Activated T-cell treated with anti-CD3 and anti-CD28 coated beads, Interleukin-2, amount 50 U/mL, for 1 hour (primary cell): ENCODE data around the gene NR3C2.
"Not testable (repeated sequence)": the region's sequence is repeated elsewhere in the genome, so short reads cannot be mapped to it uniquely, and the experiment has no call there.

ENCODE experiments used
- DNase-seq: peaks from one replicate; pipeline ENCODE4 v3.0.0-alpha.2; 2020

Gene NR3C2

DNA sequence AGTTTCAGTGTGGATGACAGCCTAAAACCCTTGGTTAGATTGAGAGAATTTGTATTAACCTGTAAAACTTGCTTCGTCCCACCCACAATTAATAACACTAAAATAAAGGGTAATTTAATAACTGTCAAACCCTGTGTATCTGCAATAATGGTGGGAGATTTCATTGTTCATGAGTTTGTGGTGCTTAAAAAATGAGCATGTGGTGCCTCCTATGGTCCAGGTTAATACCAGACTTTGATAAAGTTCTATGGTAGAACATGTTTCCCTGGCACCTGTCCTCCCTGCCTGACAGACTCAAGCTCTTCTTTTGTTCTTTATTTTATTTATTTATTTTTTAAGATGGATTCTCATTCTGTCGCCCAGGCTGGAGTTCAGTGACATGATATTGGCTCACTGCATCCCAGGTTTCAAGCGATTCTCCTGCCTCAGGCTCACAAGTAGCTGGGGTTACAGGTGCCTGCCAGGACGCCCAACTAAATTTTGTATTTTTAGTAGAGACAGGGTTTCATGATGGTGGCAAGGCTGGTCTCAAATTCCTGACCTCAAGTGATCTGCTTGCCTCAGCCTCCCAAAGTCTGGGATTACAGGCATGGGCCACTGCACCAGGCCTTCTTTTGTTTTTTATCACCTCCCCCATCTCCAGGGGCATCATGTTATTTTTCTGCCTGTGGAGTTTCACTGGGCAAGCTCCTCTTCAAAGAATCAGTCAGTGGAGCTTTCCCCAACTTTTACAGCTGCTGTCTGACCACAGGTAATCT lies 289.2 kb downstream of the NR3C2 start:
- no peak for DNase-seq

DNA sequence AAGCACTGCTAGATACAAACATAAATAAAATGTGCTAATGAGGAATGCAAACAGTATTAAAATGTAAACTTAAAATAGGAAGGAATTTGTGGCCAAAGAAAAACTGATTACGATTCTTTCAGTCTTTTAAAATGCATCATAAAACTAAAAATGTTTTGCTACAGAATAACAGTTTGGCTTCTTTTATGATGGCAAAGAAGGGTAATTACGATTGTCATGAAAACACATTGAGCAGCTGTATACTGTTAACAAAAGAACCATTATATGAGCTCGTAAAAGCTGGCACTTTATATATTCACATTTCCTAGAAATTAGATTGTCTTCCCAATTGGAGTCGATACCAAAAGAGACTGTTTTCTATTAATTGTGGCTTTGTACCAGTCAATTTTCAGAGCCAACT lies 290.4 kb downstream of the NR3C2 start:
- no peak for DNase-seq

DNA sequence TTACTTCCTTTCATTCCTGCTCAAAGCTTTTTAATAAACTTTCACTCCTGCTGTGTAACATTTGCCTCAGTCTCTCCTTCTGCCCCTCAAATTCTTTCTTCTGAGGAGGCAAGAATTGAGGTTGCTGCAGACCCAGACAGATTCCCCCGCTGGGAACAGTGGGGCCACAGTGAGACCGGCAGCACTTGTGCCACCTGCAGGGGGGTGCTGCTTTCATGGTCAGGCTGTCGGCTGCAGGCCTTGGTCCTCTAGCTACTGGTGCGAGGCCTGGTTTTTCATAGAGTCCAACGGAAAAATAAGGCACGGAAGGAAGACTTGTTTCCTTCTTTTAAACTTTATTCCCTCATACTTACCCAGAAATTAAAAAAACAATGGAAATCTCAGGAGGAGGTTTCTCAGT lies 296.7 kb downstream of the NR3C2 start:
- no peak for DNase-seq

DNA sequence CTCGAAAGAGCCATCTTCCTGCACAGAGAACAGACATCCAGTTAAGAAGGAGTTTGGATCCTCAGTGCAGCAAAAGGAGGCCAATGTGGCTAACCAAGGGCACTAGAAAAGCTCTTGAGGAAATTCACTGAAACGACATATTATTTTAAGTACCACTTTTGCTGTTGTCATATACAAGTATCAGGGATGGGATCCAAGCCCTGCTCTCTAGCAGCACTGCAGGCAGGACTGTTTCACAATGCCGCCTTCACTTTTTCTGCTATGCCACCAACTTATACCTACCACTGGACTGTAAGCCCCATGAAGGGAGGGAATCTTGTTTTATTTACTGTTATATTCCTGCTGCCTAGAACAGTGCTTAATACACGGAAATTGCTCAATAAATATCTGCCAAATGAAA lies 299.0 kb downstream of the NR3C2 start:
- no peak for DNase-seq

DNA sequence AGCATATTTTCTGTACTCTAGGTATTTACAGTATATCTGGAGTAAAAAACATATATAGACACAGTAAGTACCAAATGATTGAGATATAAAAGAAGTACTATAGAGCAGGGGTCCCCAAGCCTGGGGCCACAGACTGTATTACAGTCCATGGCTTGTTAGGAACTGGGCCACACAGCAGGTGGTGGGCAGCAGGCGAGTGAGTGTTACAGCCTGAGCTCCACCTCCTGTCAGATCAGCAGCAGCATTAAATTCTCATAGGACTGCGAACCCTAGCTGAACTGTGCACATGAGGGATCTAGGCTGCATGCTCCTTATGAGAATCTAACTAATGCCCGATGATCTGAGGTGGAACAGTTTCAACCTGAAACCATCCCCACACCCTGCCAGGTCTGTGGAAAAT lies 300.7 kb downstream of the NR3C2 start:
- no peak for DNase-seq

DNA sequence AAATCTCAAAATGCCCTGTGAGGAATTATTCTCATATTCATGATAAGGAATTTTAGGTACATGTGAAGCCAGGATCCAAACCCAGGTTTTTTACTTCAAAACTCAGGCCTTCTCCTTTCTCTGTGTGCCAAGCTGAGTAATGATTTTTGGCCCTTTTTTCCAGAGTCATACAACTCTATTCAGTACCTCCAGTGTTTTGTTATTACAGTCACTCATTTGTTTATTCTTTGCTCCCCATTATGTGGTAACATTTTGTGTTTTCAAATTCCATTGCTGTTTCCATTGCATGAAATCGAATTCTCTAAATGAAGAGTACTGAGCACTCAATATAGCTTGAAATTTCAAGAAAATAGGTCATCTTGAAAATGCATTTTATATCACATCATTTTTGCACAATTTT lies 315.4 kb downstream of the NR3C2 start:
- no peak for DNase-seq

DNA sequence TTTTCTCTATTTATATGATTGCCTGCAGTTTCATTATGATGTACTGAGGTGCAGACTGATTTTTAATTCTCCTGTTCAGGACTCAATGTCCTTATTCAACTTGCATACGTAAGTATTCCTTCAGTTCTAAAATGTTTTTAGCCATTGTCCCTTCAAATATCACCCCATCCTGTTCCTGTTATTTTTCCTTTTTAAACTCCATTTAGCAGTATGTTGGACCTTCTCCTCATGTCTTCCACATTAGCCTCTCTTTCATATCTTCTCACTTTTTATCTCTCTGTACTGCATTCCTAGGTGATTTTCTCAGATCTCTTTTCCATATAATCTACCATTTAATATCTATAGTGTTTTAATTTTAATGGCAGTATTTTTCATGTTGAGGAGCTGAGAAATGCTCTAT lies 317.7 kb downstream of the NR3C2 start:
- no peak for DNase-seq

DNA sequence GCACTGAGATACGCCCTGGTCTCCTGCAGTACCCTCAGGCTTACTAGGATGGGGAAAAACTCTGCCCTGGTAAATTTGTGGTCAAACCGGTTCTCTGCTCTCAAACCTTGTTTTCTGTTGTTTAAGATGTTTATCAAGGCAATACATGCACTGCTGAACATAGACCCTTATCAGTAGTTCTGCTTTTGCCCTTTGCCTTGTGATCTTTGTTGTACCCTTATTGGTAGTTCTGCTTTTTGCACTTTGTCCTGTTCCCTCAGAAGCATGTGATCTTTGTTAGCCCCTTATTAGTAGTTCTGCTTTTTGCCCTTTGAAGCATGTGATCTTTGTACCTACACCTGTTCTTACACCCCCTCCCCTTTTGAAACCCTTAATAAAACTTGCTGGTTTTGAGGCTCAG lies 319.1 kb downstream of the NR3C2 start:
- DNase-seq = not testable (repeated sequence)

DNA sequence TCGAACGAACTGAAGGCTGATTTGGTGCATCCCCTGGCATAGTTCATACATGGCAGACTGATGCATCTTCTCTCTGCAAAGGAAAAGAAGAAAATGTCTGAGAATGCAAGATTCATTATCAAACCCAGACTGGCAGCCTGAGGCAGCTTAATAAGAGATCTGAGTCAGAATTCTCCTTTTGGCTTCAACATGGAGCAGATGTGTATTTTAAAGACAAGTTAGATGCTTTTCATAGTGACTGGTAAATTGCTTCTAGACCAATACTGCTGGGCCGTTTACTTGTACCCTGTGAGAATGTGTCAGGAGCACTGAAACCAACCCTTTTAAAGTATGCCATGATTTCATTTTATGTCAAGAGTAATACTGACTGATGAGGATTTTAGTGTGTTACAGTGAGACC lies 322.0 kb downstream of the NR3C2 start:
- no peak for DNase-seq

DNA sequence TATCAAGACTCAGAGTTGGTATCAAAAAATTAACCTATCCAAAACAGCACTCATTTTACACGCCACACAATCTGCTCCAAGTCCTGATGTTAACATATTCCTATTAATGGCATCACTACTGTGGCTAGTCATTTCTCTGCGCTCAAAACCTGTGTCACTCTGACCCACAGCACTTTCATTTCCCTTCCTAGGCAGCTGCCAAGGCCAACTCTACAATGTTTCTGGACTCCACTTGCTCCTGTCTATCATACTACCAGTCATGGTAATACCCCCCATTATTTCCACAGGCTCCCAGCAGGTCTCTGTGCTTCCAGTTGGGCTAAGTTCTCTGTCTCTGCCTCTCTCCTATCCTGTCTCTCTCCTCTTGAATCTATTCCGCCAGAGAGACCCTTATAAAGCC lies 323.6 kb downstream of the NR3C2 start:
- no peak for DNase-seq

DNA sequence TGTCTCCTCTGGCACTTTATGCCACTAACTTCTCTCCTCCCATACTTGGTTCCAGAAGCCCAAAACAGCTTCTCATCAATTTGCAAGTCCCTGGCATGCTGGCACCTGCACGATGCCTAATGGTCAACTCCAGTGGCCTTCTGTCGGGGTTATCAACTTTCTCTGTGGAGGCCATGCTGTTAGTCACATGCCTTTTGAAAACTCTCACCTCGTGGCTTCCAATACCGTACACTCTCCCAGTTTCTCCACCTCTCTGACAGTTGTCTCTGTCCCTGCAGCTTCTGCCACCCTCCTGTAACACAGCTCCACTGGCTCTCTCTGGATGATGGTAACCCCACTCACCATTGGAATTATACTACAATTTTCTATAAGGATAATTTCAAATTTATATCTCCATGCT lies 324.0 kb downstream of the NR3C2 start:
- no peak for DNase-seq

DNA sequence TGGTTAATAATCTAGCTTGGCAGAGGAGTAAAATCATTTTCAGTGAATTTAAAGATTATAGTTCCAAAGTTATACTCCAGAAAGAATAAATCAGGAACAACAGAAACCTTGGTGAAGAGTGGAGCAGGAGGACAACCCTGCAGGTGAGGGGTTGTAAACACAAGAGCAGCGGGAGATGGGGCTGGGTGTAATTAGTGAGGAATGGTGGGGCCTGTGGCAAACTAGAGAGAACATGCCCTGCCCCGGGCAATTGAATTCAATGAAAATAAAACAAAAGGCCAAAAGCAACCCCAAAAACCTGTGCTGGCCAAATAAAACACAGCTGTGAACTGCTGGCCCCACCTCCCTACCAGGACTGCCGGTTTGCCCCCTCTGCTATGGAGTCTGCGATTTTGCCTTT lies 325.2 kb downstream of the NR3C2 start:
- no peak for DNase-seq

DNA sequence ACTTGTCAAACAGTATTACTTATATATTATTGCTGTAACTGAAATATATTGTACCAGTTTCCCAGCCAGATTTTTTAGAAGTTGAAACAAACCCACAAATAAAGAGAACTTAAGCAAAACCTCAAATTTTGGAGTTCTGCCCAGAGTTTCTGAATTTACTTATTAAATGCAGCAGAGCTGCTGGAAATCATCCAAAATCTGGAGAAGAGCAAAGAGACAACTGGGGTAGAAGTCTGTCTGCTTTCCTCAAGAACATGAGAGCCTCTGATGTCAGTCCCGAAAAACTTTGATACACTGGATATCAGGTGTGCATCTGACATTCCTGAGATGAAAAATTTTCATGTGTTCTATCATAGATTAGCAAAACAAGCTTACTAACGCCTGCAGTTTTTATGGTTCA lies 325.9 kb downstream of the NR3C2 start:
- no peak for DNase-seq

DNA sequence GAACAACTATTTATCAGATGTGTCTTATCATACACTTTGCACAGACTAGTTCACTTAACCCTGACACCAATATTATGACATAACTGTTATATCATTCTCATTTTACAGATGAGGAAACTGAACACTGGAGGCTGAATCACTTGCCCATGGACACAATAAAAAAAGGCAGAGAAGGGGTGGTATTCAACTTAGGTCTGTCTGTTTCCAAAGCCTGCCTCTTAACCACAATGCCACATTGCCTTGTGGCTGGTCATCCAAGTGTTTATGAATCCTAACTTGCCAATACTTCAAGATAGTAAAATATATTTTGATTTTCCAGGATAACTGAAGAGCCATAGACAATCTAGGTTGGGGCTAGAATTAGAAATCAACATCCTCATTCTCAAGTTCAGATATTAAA lies 327.8 kb downstream of the NR3C2 start:
- no peak for DNase-seq

DNA sequence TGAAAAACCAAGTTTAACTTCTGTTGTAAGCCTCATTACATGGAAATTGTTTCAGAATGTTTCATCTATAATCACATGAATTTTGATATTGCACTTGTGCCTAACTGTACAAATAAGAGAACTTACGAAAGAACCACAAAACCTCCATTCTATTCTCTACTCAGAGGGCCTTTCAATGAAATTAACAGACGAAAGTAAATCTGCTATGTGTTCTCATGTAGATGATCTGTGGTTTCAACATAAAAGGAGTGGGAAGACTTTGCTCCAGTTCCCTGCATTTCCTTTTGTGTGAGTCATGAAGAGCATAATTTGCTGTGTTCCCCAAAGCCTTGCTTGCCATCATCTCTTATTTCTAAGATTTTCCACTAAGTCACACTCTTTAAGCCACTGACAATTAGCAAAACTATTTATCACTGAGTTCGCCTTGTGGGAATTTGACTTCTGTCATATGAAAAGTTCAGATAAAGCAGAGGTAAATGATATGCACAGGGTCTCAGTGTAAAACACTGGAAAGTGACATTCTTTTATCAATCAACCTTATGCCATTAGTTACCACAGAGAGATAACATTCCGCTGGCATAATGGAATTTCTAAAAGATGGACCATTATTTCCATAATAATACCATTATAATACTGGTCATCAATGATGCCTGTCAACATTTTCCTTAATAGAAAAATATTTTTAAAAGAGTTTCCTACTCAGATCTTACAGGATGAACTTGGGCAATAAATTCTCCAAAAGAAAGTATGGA lies 329.8 kb downstream of the NR3C2 start:
- no peak for DNase-seq

DNA sequence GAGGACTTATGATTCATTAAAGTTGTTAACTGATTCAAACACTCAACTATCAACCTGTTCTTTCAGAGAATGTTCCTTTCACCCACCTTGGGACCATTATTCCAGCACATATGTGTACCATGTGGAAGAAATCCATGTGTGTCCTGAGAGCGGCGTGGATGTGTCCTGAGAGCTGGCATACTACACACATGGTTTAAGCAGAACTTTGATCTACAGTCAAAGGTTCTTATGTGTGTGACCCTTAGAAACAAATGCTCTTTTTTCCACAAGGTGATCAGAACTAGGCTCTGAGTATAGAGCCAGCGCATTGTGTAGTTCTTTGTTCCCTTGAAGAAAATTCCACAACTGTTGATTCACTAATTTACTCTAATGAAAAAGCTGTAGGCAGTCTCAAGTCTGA lies 332.0 kb downstream of the NR3C2 start:
- DNase-seq = no peak

DNA sequence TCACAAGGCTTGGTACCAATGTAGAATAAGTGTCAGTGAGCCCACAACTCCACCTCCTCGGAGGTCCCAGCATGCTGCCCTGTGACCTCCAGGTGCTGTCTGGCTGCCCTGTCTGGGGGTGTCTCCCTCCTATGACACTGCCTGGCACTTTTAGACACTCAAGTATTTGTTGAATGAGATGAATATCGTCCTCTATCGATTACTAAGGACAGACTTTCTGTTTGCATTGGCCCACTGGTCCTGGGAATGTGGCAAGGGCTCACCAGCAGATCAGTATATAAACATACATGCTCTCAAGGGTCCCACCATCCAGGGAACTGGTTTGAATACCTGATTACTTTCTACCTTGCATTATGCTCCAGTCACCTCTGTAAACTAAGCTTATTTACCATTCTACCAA lies 333.0 kb downstream of the NR3C2 start:
- DNase-seq = no peak

DNA sequence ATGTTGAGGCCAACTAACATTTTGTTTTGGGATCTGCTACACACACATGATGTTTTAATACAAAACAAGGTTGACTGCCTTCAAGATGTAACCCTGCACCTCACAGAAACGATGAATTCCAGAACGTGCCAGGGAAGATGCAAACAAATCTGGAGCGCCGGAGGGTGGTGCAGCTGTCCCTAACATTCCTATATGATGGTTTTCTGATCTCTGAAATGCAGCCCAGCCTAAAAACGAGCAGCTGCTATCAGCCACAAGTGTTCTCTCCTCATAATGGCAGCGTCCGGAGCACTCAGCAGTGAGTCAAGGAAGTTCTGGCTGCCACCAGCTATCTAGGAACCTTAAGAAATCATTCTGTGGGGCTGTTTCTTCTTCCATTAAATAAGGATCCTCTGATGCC lies 333.4 kb downstream of the NR3C2 start:
- no peak for DNase-seq

DNA sequence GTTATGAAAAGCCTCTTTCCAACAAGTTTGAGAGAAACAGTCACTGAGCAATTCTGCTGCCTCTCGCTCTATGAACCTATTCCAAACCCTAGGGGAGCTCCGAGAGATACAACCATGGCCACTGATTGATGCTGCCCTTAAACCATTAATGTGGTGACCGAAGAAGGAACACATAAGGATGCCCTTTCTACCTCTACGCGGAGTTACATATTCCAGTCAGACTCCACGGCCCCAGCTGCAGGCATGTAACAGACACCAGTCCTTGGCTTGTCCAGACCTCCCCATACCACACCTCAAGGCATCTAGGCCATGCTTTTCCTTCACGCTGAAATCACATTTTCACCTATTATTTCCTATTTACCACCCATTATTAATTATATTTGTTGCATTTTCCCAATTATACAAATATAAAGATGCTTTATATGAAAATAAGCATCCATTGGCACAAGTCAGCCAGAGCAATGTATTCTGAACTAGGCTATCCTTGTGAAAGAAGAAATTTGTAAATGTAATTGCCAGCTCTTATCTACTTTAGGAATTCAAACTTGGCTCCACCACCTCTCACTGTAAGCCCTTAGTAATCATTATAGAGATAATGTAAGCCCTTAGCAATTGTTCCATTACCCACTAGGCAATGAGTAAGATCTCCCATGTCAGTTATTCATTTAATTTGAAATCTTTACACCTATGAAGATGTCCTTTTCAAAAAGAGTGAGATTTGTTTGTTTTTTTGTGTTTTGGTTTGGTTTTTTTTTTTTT lies 338.4 kb downstream of the NR3C2 start:
- no peak for DNase-seq

DNA sequence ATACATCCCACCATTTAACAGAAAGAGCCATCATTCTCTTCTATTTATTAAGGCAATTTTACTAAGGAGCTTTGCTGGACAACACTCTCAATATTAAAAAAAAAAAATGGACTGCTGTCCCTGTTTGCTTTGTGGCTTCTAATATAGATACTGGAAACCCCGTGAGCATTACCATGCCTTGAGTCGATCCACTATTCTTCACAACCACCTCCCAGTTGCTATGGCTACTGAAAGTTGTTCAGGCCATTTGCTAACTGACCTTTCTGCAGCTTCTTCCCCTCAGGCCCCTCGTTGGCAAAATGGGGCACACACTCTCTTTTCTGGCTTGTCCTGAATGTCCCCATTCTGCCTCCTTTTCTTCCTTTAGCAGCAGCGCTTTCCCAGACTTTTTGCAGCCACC lies 340.4 kb downstream of the NR3C2 start:
- DNase-seq = no peak

DNA sequence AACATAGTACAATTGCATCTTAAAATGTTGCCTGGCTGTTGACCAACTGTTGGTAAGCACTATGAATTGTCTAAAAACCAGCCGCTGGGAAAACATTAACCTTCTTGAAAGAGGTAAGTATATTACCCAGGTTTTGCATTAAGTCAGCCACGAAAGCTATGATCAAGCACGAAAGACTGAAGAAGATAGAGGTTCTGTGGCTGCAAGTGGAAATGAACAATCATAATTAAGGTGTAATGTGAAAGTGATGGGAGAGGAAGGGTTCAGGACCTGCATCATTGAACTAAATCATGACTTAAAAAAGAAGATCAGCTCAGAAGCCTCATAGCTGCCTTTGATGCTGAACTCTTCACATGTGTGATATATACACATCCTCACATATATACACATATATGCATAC lies 341.0 kb downstream of the NR3C2 start:
- DNase-seq = no peak

DNA sequence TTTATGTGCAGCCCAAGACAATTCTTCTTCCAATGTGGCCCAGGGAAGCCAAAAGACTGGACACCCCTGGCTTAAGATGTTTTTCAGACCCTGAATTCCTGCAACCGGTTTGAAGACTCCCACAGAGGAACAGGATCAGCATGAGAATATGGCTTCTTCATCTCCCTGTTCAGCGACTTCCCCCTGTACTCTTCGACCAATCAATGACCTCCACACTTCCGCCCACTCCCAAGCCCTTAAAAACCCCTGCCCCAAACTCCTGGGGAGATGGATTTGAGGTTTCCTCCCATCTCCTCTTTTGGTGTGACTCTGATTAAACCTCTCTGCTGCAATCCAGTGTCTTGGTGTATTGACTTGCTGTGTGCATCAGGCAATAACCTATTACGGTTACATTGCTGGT lies 344.4 kb downstream of the NR3C2 start:
- no peak for DNase-seq

DNA sequence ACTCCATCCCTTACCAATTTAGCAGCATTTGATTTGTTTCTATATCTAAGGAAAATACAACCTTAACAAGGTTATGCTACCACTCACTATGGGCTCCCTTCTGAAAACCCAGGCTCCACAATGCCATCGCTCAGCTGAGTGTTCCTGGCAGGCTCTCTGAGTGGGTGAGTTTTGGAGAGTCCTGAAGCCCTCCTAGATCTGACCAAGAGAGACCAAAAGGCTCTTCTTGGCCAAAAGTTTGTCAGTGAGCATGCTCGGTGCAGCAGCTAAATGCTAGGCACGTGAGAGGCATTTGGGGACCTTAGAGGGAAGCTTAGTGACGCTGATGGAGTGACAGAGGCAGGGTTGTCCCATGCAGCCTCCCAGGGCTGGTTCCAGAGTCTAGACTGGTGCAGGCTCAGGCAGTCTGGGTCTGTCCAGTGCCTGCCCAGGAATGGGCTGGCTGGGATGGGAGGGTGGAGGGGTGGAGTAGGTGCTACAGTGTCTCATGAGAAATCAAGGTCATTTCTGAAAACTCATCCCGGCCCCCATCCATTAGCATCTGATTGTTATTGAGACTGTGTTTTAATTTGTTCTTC lies 346.8 kb downstream of the NR3C2 start:
- no peak for DNase-seq

DNA sequence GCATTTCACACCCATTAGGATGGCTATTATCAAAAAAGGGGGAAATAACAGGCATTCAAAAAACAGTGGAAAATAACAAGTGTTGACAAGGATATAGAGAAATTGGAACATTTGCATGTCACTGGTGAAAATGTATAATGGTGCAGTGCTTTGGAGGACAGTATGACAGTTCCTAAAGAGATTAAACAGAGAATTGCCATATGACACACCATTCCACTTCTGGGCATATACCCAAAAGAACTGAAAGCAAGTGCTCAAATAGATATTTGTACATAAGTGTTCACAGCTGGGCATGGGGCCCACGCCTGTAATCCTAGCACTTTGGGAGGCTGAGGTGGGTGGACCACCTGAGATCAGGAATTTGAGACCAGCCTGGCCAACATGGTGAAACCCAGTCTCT lies 348.1 kb downstream of the NR3C2 start:
- DNase-seq = no peak
